T-helper 22 cell (primary cell): ENCODE data around the gene LSM6.

Source experiments
- DNase-seq: peaks from one replicate; pipeline ENCODE4 v3.0.0-alpha.2; 2020; ENCODE audit warnings: low read depth

Gene LSM6

GRCh38 chr4:146186596-146186995 lies 11.1 kb downstream of the LSM6 start:
- DNase-seq, result no peak

- DNase-seq, result no peak
These were observed 14.9 kb downstream of the LSM6 start for GRCh38 chr4:146190456-146190855.

- DNase-seq, result no peak
These were observed 16.4 kb downstream of the LSM6 start for GRCh38 chr4:146191766-146192458.

- no peak for DNase-seq
These were observed 18.1 kb downstream of the LSM6 start for GRCh38 chr4:146193628-146194027.

- no peak for DNase-seq
These were observed 18.7 kb downstream of the LSM6 start for GRCh38 chr4:146194212-146194611.

- no peak for DNase-seq
These were observed 27.1 kb downstream of the LSM6 start for GRCh38 chr4:146202665-146203064.

GRCh38 chr4:146207410-146207809 lies 31.9 kb downstream of the LSM6 start:
- DNase-seq, result no peak

GRCh38 chr4:146210890-146211289 lies 35.4 kb downstream of the LSM6 start:
- DNase-seq, result no peak

GRCh38 chr4:146211440-146211839 lies 35.9 kb downstream of the LSM6 start:
- DNase-seq, result no peak

- no peak for DNase-seq
These were observed 37.3 kb downstream of the LSM6 start for GRCh38 chr4:146212781-146213180.

GRCh38 chr4:146214238-146214637 lies 38.7 kb downstream of the LSM6 start, which contains the start of gene REELD1:
Gene REELD1, plus strand, starts transcription at chr4:146214538. Its CDS starts 2,415 bp downstream, at chr4:146216953.
- no peak for DNase-seq

- DNase-seq, result no peak
These were observed 46.8 kb downstream of the LSM6 start for GRCh38 chr4:146222313-146222712.

GRCh38 chr4:146224326-146224966 lies 48.9 kb downstream of the LSM6 start:
- DNase-seq, result no peak

- DNase-seq, result no peak
These were observed 53.9 kb downstream of the LSM6 start for GRCh38 chr4:146229406-146229805.

- DNase-seq, result no peak
These were observed 56.7 kb downstream of the LSM6 start for GRCh38 chr4:146232131-146232722.

GRCh38 chr4:146235654-146236177 lies 60.2 kb downstream of the LSM6 start:
- DNase-seq, result no peak

GRCh38 chr4:146236216-146236615 lies 60.7 kb downstream of the LSM6 start:
- DNase-seq, result no peak

- DNase-seq, result no peak
These were observed 61.6 kb downstream of the LSM6 start for GRCh38 chr4:146237092-146237491.

- no peak for DNase-seq
These were observed 62.6 kb downstream of the LSM6 start for GRCh38 chr4:146238107-146238506.
